Naive thymus-derived CD8-positive, alpha-beta T cell (primary cell): Measurements from ENCODE around the gene BICRA. TPM values are rescaled to one million over a fixed set of nuclear protein-coding genes. Genes with fewer than 3 reads are reported as not detected.
"Not testable (repeated sequence)": the region's sequence is repeated elsewhere in the genome, so short reads cannot be mapped to it uniquely, and the experiment has no call there.

Source experiments
- ATAC-seq, 2 donors: fragments of 150-1000 bp; cut with Tn5 transposase in 1 of 2; sonication (Bioruptor Pico), chemical (Tn5 transposase) in 1 of 2; 1 replicate in 1 of 2; 2 replicates in 1 of 2; pipeline ENCODE4 v1.10.0; 2021; ENCODE audit warnings: mild to moderate bottlenecking in 2 of 2, moderate library complexity in 2 of 2
- POLR2A ChIA-PET: fragments of 350-600 bp; sonication (Branson Sonifier 250); formaldehyde crosslinking; loops from one replicate; lab custom pipeline; 2021; ENCODE audit warnings: antibody characterized with exemption; lab: Charles Lee
- DNase-seq, 10 donors: peaks; one replicate each; pipeline versions ENCODE4 v3.0.0 to v3.0.0-alpha.2; 2020 to 2022
- H3K27ac Mint-ChIP-seq, 10 donors: one replicate each; pipeline ENCODE4 v1.8.0; 2020 to 2022; ENCODE audit warnings: mild to moderate bottlenecking in 10 of 10, mixed read lengths in 10 of 10, moderate library complexity in 4 of 10, inconsistent platforms in 1 of 10
- H3K27me3 Mint-ChIP-seq, 5 donors: one replicate each; pipeline ENCODE4 v1.8.0; 2021 to 2022; ENCODE audit warnings: mixed read lengths in 5 of 5
- H3K36me3 Mint-ChIP-seq, 3 donors: one replicate each; pipeline ENCODE4 v1.8.0; 2020 to 2022; ENCODE audit warnings: mixed read lengths in 3 of 3, mild to moderate bottlenecking in 2 of 3, inconsistent platforms in 1 of 3
- H3K4me1 Mint-ChIP-seq, 4 donors: one replicate each; pipeline ENCODE4 v1.8.0; 2021 to 2022; ENCODE audit warnings: mixed read lengths in 4 of 4
- H3K4me3 Mint-ChIP-seq, 10 donors: one replicate each; pipeline ENCODE4 v1.8.0; 2020 to 2022; ENCODE audit warnings: mild to moderate bottlenecking in 10 of 10, mixed read lengths in 10 of 10, moderate library complexity in 6 of 10, inconsistent platforms in 1 of 10
- H3K9me3 Mint-ChIP-seq, 9 donors: one replicate each; pipeline ENCODE4 v1.8.0; 2020 to 2022; ENCODE audit warnings: mixed read lengths in 9 of 9, mild to moderate bottlenecking in 3 of 9, inconsistent platforms in 1 of 9, moderate library complexity in 1 of 9
- polyA plus RNA-seq, 3 donors: library from polyadenylated mRNA; unstranded; fragments of 300-500 nt; fragmentation: Illumina TruSeq; gene quantifications; one replicate each; pipeline ENCODE4 v1.2.3, GENCODE V29; 2021
- total RNA-seq, 8 experiments: library from RNA in 2 of 8; stranded (reverse) in 2 of 8; gene quantifications; one replicate each; pipeline ENCODE4 v1.2.3 and lab custom pipeline; 2021 to 2026

Gene BICRA
- total and polyA plus RNA-seq, 5 experiments from 2014 or later = 0.23 to 35.5 (median 1.4) TPM

DNA sequence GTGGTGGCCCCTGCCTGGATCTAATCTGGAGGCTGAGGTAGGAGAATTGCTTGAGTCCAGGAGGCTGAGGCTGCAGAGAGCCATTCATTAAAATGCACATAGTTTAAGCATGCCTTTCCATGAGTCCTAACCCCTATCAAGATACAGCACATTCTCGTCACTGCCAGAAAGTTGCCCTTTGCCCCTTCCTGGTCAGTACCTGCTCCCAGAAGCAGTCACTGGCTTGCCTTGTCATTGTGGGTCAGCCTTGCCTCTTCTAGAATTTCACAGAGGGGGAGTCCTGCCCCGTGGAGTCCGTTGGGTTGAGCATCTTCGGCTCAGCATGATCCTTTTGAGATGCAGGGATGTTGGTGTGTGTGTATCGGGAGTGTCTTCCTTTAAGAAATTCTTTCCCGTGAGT, 10.8 kb downstream of the BICRA start:
- Mint-ChIP-seq H3K36me3 (peaks cover 0 to 26% (median 4%) of the 10 kb centered on the region in 3 donors), H3K4me3 (no peak overlapping the region), H3K27me3 (no peaks in the 10 kb centered on the region), H3K27ac (peak overlapping the region in 2 of 10 donors; percentile 44 to 80), H3K9me3 (no peaks in the 10 kb centered on the region), H3K4me1 (peaks cover 20 to 67% (median 51%) of the 10 kb centered on the region in 4 donors)
- POLR2A ChIA-PET = interaction anchor here (1.1 kb wide), 1 partner anchor 96 kb away, joined by 5 read pairs; no protein-coding TSS in a partner anchor
- DNase-seq (no peak), ATAC-seq (no peak)

GRCh38 chr19:47623151-47623920, 14.4 kb downstream of the BICRA start:
- no peak overlapping the region for H3K4me3 Mint-ChIP-seq
- H3K27ac Mint-ChIP-seq = peak overlapping the region in 4 of 10 donors; percentile 18 to 85 (median 74)
- peaks cover 27 to 69% (median 52%) of the 10 kb centered on the region in 4 donors for H3K4me1 Mint-ChIP-seq
- POLR2A ChIA-PET = interaction anchor here (0.7 kb wide), 1 partner anchor 11 kb away, joined by 5 read pairs; no protein-coding TSS in a partner anchor
- H3K27me3 Mint-ChIP-seq = no peaks in the 10 kb centered on the region
- ATAC-seq (no peak), DNase-seq (no peak)
- peaks cover 0 to 22% (median 0%) of the 10 kb centered on the region in 3 donors for H3K36me3 Mint-ChIP-seq
- no peaks in the 10 kb centered on the region for H3K9me3 Mint-ChIP-seq

DNA sequence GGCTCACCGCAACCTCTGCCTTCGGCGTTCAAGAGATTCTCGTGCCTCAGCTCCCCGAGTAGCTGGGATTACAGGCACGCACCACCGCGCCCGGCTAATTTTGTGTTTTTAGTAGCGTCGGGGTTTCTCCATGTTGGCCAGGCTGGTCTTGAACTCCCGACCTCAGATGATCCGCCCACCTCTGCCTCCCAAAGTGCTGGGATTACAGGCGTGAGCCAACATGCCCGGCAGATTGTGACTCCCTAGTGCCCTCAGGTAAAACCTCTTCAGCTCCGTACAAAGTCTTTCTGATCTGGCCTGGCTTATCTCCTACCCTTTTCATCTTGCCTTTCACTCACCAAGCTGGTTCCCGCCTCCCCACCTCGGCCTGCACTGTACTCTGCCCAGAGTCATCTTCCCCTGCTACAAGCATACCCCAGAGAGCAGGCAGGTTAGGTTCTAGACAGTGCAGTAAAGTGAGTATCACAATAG, 15.0 kb downstream of the BICRA start:
- peak overlapping the region in 8 of 10 donors; percentile 4 to 87 (median 40) for H3K27ac Mint-ChIP-seq
- H3K4me1 Mint-ChIP-seq = peaks cover 27 to 71% (median 51%) of the 10 kb centered on the region in 4 donors
- DNase-seq (no peak), ATAC-seq (no peak)
- no peaks in the 10 kb centered on the region for H3K9me3 Mint-ChIP-seq
- H3K4me3 Mint-ChIP-seq = peak overlapping the region in 2 of 10 donors; percentile 15 to 47
- H3K36me3 Mint-ChIP-seq = peaks cover 0 to 28% (median 3%) of the 10 kb centered on the region in 3 donors
- POLR2A ChIA-PET = interaction anchor here (0.7 kb wide), 1 partner anchor 11 kb away, joined by 5 read pairs; no protein-coding TSS in a partner anchor
- no peaks in the 10 kb centered on the region for H3K27me3 Mint-ChIP-seq

- H3K4me3 Mint-ChIP-seq = no peak overlapping the region
- no peak for DNase-seq
- peaks cover 0 to 36% (median 7%) of the 10 kb centered on the region in 3 donors for H3K36me3 Mint-ChIP-seq
- no peaks in the 10 kb centered on the region for H3K9me3 Mint-ChIP-seq
- peaks cover 27 to 72% (median 48%) of the 10 kb centered on the region in 4 donors for H3K4me1 Mint-ChIP-seq
- POLR2A ChIA-PET = interaction anchor here (0.6 to 1.7 kb wide), 3 partner anchors 15 to 141 kb away, joined by 4 to 6 read pairs (median 5); partner anchors contain the start of gene ZNF541
- ATAC-seq = no peak
- H3K27me3 Mint-ChIP-seq = no peaks in the 10 kb centered on the region
- H3K27ac Mint-ChIP-seq = peak overlapping the region in 5 of 10 donors; percentile 50 to 83 (median 58)
Measured at GRCh38 chr19:47625650-47626049, 16.7 kb downstream of the BICRA start.

DNA sequence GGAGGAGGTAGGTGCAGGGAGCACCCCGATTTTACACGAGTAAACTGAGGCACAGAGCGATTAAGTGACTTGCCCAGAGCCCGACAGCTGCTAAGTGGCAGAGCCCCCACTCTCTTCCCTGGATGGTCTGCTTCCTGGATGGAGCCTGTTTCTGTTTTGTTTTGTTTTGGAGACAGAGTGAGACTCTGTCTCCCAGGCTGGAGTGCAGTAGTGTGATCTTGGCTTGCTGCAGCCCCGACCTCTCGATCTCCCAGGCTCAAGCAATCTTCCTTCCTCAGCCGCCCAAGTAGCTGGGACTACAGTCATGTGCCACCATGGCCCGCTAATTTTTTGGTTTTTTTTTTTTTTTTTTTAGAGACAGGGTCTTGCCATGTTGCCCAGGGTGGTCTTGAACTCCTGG, 17.3 kb downstream of the BICRA start:
- H3K9me3 Mint-ChIP-seq = no peaks in the 10 kb centered on the region
- H3K27ac Mint-ChIP-seq = peak overlapping the region in 1 of 10 donors; percentile 83
- H3K4me1 Mint-ChIP-seq = peaks cover 26 to 70% (median 47%) of the 10 kb centered on the region in 4 donors
- no peak for DNase-seq
- no peak for ATAC-seq
- POLR2A ChIA-PET = interaction anchor here (0.6 to 1.7 kb wide), 7 partner anchors 10 to 605 kb away, joined by 3 to 6 read pairs (median 5); partner anchors contain the start of gene ZNF541
- peaks cover 0 to 37% (median 9%) of the 10 kb centered on the region in 3 donors for H3K36me3 Mint-ChIP-seq
- no peak overlapping the region for H3K4me3 Mint-ChIP-seq
- H3K27me3 Mint-ChIP-seq = no peaks in the 10 kb centered on the region

DNA sequence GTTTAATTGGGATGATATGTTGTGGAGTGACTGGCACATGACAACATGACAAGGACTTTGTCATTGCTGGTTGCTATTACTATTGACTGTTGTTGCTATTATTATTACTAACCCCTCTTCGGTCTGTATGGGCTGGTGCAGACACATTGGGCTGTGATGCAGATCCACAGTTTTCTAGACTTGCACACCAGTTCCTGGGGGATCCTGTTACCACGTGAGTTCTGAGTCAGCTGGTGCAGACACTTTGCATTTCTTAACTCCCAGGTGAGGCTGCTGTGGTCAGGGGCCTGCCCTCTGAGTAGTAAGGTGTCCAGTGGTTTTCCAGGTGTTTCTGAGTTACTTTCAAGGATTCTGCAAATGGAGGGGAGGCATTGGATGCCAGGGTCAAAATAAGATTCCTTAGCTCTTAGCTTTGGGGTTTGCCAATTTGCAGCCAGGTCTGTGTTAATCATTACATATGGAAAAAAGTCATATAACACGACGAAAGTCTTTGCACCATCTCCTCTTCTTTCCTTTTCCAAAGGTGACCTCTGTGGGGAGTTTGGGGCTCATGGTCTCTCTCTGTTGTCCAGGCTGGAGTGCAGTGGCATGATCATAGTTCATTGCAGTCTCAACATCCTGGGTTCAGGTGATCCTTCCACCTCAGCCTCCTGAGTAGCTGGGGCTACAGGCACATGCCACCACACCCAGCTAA, 19.3 kb downstream of the BICRA start:
- Mint-ChIP-seq H3K9me3 (no peaks in the 10 kb centered on the region), H3K36me3 (peaks cover 0 to 43% (median 9%) of the 10 kb centered on the region in 3 donors), H3K4me1 (peaks cover 29 to 81% (median 53%) of the 10 kb centered on the region in 4 donors), H3K4me3 (no peak overlapping the region), H3K27ac (peak overlapping the region in 6 of 10 donors; percentile 15 to 74 (median 56)), H3K27me3 (no peaks in the 10 kb centered on the region)
- no peak for ATAC-seq
- POLR2A ChIA-PET = no interaction called here
- no peak for DNase-seq

GRCh38 chr19:47630594-47630993, 21.7 kb downstream of the BICRA start:
- Mint-ChIP-seq H3K27me3 (no peaks in the 10 kb centered on the region), H3K9me3 (no peaks in the 10 kb centered on the region), H3K36me3 (peaks cover 0 to 41% (median 9%) of the 10 kb centered on the region in 3 donors), H3K4me3 (no peak overlapping the region), H3K27ac (no peak overlapping the region), H3K4me1 (peaks cover 25 to 80% (median 51%) of the 10 kb centered on the region in 4 donors)
- DNase-seq (no peak), ATAC-seq (no peak)
- POLR2A ChIA-PET = no interaction called here

DNA sequence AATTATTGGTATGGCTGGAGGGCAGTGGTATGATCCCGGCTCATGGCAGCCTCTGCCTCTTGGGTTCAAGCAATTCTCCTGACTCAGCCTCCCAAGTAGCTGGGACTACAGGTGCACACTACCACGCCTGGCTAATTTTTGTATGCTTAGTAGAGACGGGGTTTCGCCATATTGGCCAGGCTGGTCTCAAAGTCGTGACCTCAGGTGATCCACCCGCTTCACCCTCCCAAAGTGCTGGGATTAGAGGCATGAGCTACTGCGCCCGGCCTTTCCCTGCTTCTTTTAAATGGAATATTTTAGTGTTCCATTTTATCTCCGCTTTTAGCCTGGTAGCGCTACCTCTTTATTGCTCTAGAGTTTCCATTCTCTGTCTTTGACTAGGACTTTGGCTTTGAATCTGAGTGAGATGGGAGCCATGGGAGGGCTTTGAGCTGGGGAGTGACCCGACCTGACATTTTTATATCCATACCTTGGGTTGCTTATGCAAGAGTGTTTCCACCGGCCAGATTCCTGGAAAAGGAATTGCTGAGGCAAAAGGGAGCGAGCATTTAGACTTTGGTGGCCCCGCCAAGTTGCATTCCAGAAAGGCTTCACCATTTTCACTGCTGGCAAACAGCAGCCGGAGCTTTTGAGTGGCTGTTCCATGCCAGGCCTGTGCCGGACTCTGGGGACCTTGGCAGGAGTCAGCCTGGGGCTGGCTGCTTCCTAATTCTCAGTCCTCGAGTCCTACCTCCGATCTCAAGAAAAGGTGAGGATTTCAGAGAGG, 22.9 kb downstream of the BICRA start:
- ATAC-seq = no peak
- no peak for DNase-seq
- no peaks in the 10 kb centered on the region for H3K9me3 Mint-ChIP-seq
- H3K4me3 Mint-ChIP-seq = no peak overlapping the region
- H3K27ac Mint-ChIP-seq = peak overlapping the region in 3 of 10 donors; percentile 62 to 81 (median 78)
- POLR2A ChIA-PET = interaction anchor here (0.6 kb wide), 2 partner anchors 37 to 93 kb away, joined by 3 to 5 read pairs; no protein-coding TSS in a partner anchor
- peaks cover 29 to 78% (median 51%) of the 10 kb centered on the region in 4 donors for H3K4me1 Mint-ChIP-seq
- no peaks in the 10 kb centered on the region for H3K27me3 Mint-ChIP-seq
- peaks cover 0 to 44% (median 9%) of the 10 kb centered on the region in 3 donors for H3K36me3 Mint-ChIP-seq

- DNase-seq (no peak), ATAC-seq (no peak)
- Mint-ChIP-seq H3K4me3 (no peak overlapping the region), H3K4me1 (peaks cover 30 to 75% (median 53%) of the 10 kb centered on the region in 4 donors), H3K36me3 (peaks cover 0 to 51% (median 12%) of the 10 kb centered on the region in 3 donors), H3K27ac (peak overlapping the region in 4 of 10 donors; percentile 41 to 69 (median 46)), H3K27me3 (no peaks in the 10 kb centered on the region), H3K9me3 (no peaks in the 10 kb centered on the region)
- POLR2A ChIA-PET = interaction anchor here (1.0 kb wide), 1 partner anchor 23 kb away, joined by 4 read pairs; no protein-coding TSS in a partner anchor
Measured at GRCh38 chr19:47633517-47633916, 24.6 kb downstream of the BICRA start.

DNA sequence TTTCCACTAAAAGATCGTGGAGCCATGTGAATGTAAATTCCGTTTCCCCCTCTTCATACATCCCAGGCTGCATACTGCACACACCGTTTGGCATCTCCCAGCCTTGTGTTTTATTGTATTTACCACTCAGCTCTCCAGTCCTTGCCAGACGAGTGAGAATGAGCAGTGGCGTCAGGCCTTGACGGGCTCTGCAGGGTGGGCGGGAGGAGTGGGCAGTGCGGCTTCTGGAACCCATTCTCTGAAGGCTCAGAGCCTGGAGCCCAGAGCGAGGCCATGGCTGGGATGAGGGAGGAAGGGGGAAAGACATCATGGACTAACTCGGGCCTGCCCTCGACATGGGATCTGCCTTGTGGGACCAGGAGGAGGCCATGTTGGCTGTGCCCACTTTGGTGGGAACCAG, 25.1 kb downstream of the BICRA start:
- ATAC-seq (no peak), DNase-seq (no peak)
- Mint-ChIP-seq H3K4me1 (peaks cover 31 to 72% (median 53%) of the 10 kb centered on the region in 4 donors), H3K27ac (peak overlapping the region in 2 of 10 donors; percentile 47 to 57), H3K36me3 (peaks cover 0 to 48% (median 8%) of the 10 kb centered on the region in 3 donors), H3K9me3 (no peaks in the 10 kb centered on the region), H3K27me3 (no peaks in the 10 kb centered on the region), H3K4me3 (no peak overlapping the region)
- POLR2A ChIA-PET = interaction anchor here (0.6 to 1.0 kb wide), 2 partner anchors 23 to 58 kb away, joined by 3 to 4 read pairs; no protein-coding TSS in a partner anchor

DNA sequence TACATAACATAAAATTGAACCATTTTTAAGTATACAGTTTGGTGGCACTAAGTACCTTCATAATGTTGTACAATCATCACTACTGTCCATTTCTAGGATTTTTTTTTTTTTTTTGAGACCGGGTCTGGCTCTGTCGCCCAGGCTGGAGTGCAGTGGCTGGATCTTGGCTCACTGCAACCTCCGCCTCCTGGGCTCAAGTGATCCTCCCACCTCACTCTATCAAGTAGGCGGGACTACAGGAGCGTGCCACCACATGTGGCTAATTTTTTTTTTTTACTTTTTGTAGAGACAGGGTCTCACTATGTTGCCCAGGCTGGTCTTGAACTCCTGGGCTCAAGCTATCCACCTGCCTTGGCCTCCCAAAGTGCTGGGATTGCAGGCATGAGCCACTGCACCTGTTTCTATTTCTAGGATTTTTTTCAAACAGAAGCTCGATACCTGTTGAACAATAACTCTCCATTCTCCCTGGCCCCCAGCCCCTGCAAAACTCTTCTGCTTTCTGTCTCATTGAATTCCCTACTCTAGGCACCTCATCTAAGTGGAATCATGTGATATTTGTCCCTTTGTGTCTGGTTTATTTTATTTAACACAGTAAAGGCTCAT, 26.3 kb downstream of the BICRA start:
- not testable (repeated sequence) for ATAC-seq, H3K9me3 Mint-ChIP-seq, H3K4me3 Mint-ChIP-seq, H3K27me3 Mint-ChIP-seq, DNase-seq
- Mint-ChIP-seq H3K36me3 (peaks cover 0 to 46% (median 5%) of the 10 kb centered on the region in 3 donors), H3K27ac (peak overlapping the region in 2 of 10 donors; percentile 56 to 69), H3K4me1 (peaks cover 34 to 69% (median 53%) of the 10 kb centered on the region in 4 donors)
- POLR2A ChIA-PET = interaction anchor here (0.6 kb wide), 1 partner anchor 394 kb away, joined by 3 read pairs; no protein-coding TSS in a partner anchor
